ENCODE results near the gene SMARCAL1. TPM values are rescaled to one million over a fixed set of nuclear protein-coding genes. Genes with fewer than 3 reads are reported as not detected.
A peak's percentile ranks its signal among the peaks of the same experiment; 100 is the strongest.

Gene SMARCAL1
- 23.6 and 25.2 TPM in 2 replicates for total RNA-seq
- long read RNA-seq, transcript SMARCAL1-202 (18 exons, 3,056 nt) = major isoform, 116 of 307 reads
- long read RNA-seq, transcript SMARCAL1-201 (18 exons, 3,271 nt) = minor isoform, 108 of 307 reads
- long read RNA-seq, partial matches to known transcripts = 34 of 307 reads
- long read RNA-seq, other reads (novel, unspliced or antisense) = 49 of 307 reads

- TF ChIP-seq CTCF (IDR thresholded peaks at IDR 0.05) = no peak
- H3K27me3 Mint-ChIP-seq (ENCODE audit: unreplicated experiment) = no peaks in the 10 kb centered on the region
- H3K27ac Mint-ChIP-seq (ENCODE audit: unreplicated experiment) = peak within 1 kb of the TSS; percentile 98
These were observed at the start of gene SMARCAL1 for GRCh38 chr2:216412022-216412999. TSS of gene SMARCAL1 (plus strand) at chr2:216412484. CDS start at chr2:216414705, 2,221 bp downstream.

GRCh38 chr2:216362730-216363129 lies 49.6 kb upstream of the SMARCAL1 start:
- no peaks in the 10 kb centered on the region for H3K27me3 Mint-ChIP-seq (ENCODE audit: unreplicated experiment)
- peak overlapping the region; percentile 53 for H3K27ac Mint-ChIP-seq (ENCODE audit: unreplicated experiment)
- no peaks in the 10 kb centered on the region for H3K36me3 Mint-ChIP-seq (ENCODE audit: unreplicated experiment)
- peaks cover 14% of the 10 kb centered on the region for H3K4me1 Mint-ChIP-seq (ENCODE audit: unreplicated experiment)
- DNase-seq (ENCODE audit: extremely low spot score, unreplicated experiment) = no peak
- no peaks in the 10 kb centered on the region for H3K9me3 Mint-ChIP-seq (ENCODE audit: unreplicated experiment)
- no peak overlapping the region for H3K4me3 Mint-ChIP-seq (ENCODE audit: unreplicated experiment)
- TF ChIP-seq CTCF (IDR thresholded peaks at IDR 0.05) = no peak

More at GRCh38 chr2:216412022-216412999, at the start of gene SMARCAL1:
- H3K36me3 Mint-ChIP-seq (ENCODE audit: unreplicated experiment) = peaks cover 6% of the 10 kb centered on the region
- H3K9me3 Mint-ChIP-seq (ENCODE audit: unreplicated experiment) = no peaks in the 10 kb centered on the region
- peak; percentile 99 for DNase-seq (ENCODE audit: extremely low spot score, unreplicated experiment)
- peaks cover 12% of the 10 kb centered on the region for H3K4me1 Mint-ChIP-seq (ENCODE audit: unreplicated experiment)
- peak within 1 kb of the TSS; percentile 95 for H3K4me3 Mint-ChIP-seq (ENCODE audit: unreplicated experiment)

GRCh38 chr2:216363221-216363620 lies 49.1 kb upstream of the SMARCAL1 start:
- Mint-ChIP-seq H3K4me1 (ENCODE audit: unreplicated experiment) (peaks cover 14% of the 10 kb centered on the region), H3K36me3 (ENCODE audit: unreplicated experiment) (no peaks in the 10 kb centered on the region), H3K4me3 (ENCODE audit: unreplicated experiment) (no peak overlapping the region), H3K9me3 (ENCODE audit: unreplicated experiment) (no peaks in the 10 kb centered on the region), H3K27me3 (ENCODE audit: unreplicated experiment) (no peaks in the 10 kb centered on the region), H3K27ac (ENCODE audit: unreplicated experiment) (peak overlapping the region; percentile 53)
- TF ChIP-seq CTCF (IDR thresholded peaks at IDR 0.05) = no peak
- no peak for DNase-seq (ENCODE audit: extremely low spot score, unreplicated experiment)

- no peak for TF ChIP-seq CTCF (IDR thresholded peaks at IDR 0.05)
- no peak overlapping the region for H3K4me3 Mint-ChIP-seq (ENCODE audit: unreplicated experiment)
- peaks cover 18% of the 10 kb centered on the region for H3K4me1 Mint-ChIP-seq (ENCODE audit: unreplicated experiment)
- no peaks in the 10 kb centered on the region for H3K36me3 Mint-ChIP-seq (ENCODE audit: unreplicated experiment)
- H3K27me3 Mint-ChIP-seq (ENCODE audit: unreplicated experiment) = no peaks in the 10 kb centered on the region
- H3K9me3 Mint-ChIP-seq (ENCODE audit: unreplicated experiment) = no peaks in the 10 kb centered on the region
- DNase-seq (ENCODE audit: extremely low spot score, unreplicated experiment) = no peak
- H3K27ac Mint-ChIP-seq (ENCODE audit: unreplicated experiment) = no peak overlapping the region
These were observed 46.8 kb upstream of the SMARCAL1 start for GRCh38 chr2:216365518-216365917.

Measured in osteocyte (in vitro differentiated cells).